HepG2 (cell line): ENCODE measurements around the gene EIF4E1B. TPM values are rescaled to one million over a fixed set of nuclear protein-coding genes. Genes with fewer than 3 reads are reported as not detected.

ENCODE experiments used
- BCL6 ChIP-seq: IDR thresholded peaks from 2 replicates; pipeline ENCODE4 v1.6.1; 2016; ENCODE audit warnings: missing genetic modification reagents, missing compliant biosample characterization
- EZH2 ChIP-seq: conservative IDR thresholded peaks from 2 replicates; pipeline ENCODE4 v1.6.1; 2012; ENCODE audit warnings: mild to moderate bottlenecking, low read depth, low read length, moderate library complexity
- GATA4 ChIP-seq: sonication (generic); IDR thresholded peaks from 2 replicates; pipeline ENCODE4 v1.6.1; 2016; ENCODE audit warnings: antibody characterized with exemption, low read depth, borderline replicate concordance
- HNRNPLL ChIP-seq: fragments of 200-400 bp; formaldehyde crosslinking; IDR thresholded peaks from 2 replicates; pipeline ENCODE4 v1.6.1; 2017; ENCODE audit warnings: mild to moderate bottlenecking, low read depth, low read length; ENCODE audit not compliant: poor library complexity, severe bottlenecking
- KDM2A ChIP-seq: sonication (generic); formaldehyde crosslinking; IDR thresholded peaks from 2 replicates; pipeline ENCODE4 v1.4.0; 2020; ENCODE audit warnings: low read depth, missing genetic modification reagents, borderline replicate concordance
- MXD4 ChIP-seq: IDR thresholded peaks from 2 replicates; pipeline ENCODE4 v1.6.1; 2016; ENCODE audit warnings: mild to moderate bottlenecking, missing biosample characterization, missing genetic modification reagents
- THAP11 ChIP-seq: IDR thresholded peaks from 2 replicates; pipeline ENCODE4 v1.6.1; 2016; ENCODE audit warnings: missing biosample characterization, missing genetic modification reagents
- ZFP90 ChIP-seq: sonication (generic); formaldehyde crosslinking; IDR thresholded peaks from 2 replicates; pipeline ENCODE4 v1.8.0; 2022; ENCODE audit warnings: missing genetic modification reagents, mild to moderate bottlenecking, inconsistent platforms, borderline replicate concordance
- ZNF235 ChIP-seq: sonication (generic); formaldehyde crosslinking; IDR thresholded peaks from 2 replicates; pipeline ENCODE4 v1.8.1; 2023; ENCODE audit warnings: mild to moderate bottlenecking, missing genetic modification reagents, borderline replicate concordance
- ZNF350 ChIP-seq: sonication (generic); formaldehyde crosslinking; IDR thresholded peaks from 2 replicates; pipeline ENCODE4 v1.4.0; 2020; ENCODE audit warnings: mild to moderate bottlenecking, low read depth, missing genetic modification reagents, borderline replicate concordance
- ZNF772 ChIP-seq: sonication (generic); formaldehyde crosslinking; IDR thresholded peaks from 2 replicates; pipeline ENCODE4 v1.5.0; 2020; ENCODE audit warnings: mild to moderate bottlenecking, missing genetic modification reagents
- ZNF839 ChIP-seq: sonication (generic); formaldehyde crosslinking; IDR thresholded peaks from 2 replicates; pipeline ENCODE4 v1.4.0; 2020; ENCODE audit warnings: missing genetic modification reagents, mild to moderate bottlenecking, borderline replicate concordance
- polyA plus RNA-seq, 8 experiments: library from polyadenylated mRNA; depleted of rRNA in 3 of 8; stranded (reverse) in 7 of 8; unstranded in 1 of 8; fragments of >200 nt; fragmentation: Illumina TruSeq in 4 of 8; extraction: Trizol in 4 of 8; gene quantifications; 2 replicates each; pipeline versions ENCODE4 v1.2.1 to v1.2.3, GENCODE V29; 2011 to 2016; ENCODE audit warnings: low read depth in 4 of 8, missing spikeins in 1 of 8, mixed read lengths in 1 of 8; ENCODE audit not compliant: insufficient read depth in 1 of 8
- total RNA-seq, 5 experiments: library from RNA; depleted of rRNA; stranded (reverse); fragments of >200 nt; fragmentation: Illumina TruSeq; extraction: Trizol; gene quantifications; 2 replicates each; pipeline ENCODE4 v1.2.3, GENCODE V29; 2016; ENCODE audit warnings: low read depth in 1 of 5
- TF ChIP-seq, protein P1 (sequence below): sonication (generic); formaldehyde crosslinking; IDR thresholded peaks from 2 replicates; pipeline ENCODE4 v1.4.0; 2020; ENCODE audit warnings: missing genetic modification reagents
- TF ChIP-seq, protein P2 (sequence below): sonication (generic); formaldehyde crosslinking; IDR thresholded peaks from 2 replicates; pipeline ENCODE4 v1.4.0; 2020; ENCODE audit warnings: missing genetic modification reagents, mild to moderate bottlenecking, borderline replicate concordance
- TF ChIP-seq, protein P3 (sequence below): sonication (generic); formaldehyde crosslinking; IDR thresholded peaks from 2 replicates; pipeline ENCODE4 v1.4.0; 2020; ENCODE audit warnings: mild to moderate bottlenecking, missing genetic modification reagents
- TF ChIP-seq, protein P4 (sequence below): sonication (generic); formaldehyde crosslinking; IDR thresholded peaks from 2 replicates; pipeline ENCODE4 v1.4.0; 2020; ENCODE audit warnings: missing genetic modification reagents, borderline replicate concordance
- TF ChIP-seq, protein P5 (sequence below): sonication (generic); formaldehyde crosslinking; IDR thresholded peaks from 2 replicates; pipeline ENCODE4 v1.4.0; 2020; ENCODE audit warnings: mild to moderate bottlenecking, missing genetic modification reagents

Gene EIF4E1B
- total and polyA plus RNA-seq, 2 of the 13 experiments (the other 11 are each of a cell fraction or from before 2014, with no cell fraction given): not detected

DNA sequence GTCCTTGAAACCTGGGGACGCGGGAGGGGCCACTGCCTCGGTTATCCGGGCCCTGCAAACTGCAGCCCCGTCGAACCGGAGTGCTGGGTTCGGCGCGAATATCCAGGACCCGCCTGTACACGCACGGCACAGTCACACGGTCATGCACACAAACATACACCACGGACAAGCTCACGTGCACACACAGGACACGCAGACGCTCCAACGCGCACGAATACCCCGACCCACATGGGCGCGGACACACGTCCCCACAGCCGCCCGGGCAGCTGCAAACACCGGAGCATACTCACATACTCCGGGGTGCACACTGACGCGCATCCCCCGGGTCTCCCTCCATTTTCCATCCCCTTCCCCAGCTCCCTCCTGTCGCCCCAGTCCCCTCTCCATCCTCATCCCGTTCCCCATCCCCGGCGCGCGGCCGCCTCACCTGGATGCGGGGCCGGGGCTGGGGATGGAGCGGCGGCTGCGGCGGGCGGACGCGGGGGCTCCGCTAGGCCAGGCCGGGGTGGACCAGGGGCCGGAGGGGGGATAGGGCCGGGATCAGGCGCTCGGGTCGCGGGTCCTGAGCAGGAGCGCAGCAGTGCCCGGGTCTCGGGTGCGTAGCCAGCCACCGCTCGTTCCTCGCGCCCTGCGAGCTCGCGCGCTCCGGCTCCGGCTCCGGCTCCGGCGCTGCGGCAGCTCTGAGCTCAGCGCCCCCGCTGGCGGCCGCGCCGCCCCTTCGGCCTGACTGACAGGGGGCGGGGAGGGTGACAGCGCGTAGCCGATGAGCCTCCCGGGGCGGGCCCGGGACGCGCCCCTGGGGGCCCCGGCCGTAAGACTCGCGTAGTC, at the start of gene EIF4E1B, which contains the start of gene SNCB (continued):
- TF ChIP-seq, protein P1, sequence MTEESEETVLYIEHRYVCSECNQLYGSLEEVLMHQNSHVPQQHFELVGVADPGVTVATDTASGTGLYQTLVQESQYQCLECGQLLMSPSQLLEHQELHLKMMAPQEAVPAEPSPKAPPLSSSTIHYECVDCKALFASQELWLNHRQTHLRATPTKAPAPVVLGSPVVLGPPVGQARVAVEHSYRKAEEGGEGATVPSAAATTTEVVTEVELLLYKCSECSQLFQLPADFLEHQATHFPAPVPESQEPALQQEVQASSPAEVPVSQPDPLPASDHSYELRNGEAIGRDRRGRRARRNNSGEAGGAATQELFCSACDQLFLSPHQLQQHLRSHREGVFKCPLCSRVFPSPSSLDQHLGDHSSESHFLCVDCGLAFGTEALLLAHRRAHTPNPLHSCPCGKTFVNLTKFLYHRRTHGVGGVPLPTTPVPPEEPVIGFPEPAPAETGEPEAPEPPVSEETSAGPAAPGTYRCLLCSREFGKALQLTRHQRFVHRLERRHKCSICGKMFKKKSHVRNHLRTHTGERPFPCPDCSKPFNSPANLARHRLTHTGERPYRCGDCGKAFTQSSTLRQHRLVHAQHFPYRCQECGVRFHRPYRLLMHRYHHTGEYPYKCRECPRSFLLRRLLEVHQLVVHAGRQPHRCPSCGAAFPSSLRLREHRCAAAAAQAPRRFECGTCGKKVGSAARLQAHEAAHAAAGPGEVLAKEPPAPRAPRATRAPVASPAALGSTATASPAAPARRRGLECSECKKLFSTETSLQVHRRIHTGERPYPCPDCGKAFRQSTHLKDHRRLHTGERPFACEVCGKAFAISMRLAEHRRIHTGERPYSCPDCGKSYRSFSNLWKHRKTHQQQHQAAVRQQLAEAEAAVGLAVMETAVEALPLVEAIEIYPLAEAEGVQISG: peak; percentile 20; the same call in 1 of the 2 replicates
- TF ChIP-seq HNRNPLL (peak; percentile 35), EZH2 (peak; percentile 42; the same call in 1 of the 2 replicates), MXD4 (CRISPR knock-in tag) (no peak), GATA4 (no peak), ZNF350 (CRISPR knock-in tag) (no peak), THAP11 (CRISPR knock-in tag) (no peak), BCL6 (CRISPR knock-in tag) (peak; percentile 57; the same call in 1 of the 2 replicates), ZNF772 (CRISPR knock-in tag) (no peak), ZFP90 (no peak), KDM2A (CRISPR knock-in tag) (no peak), ZNF235 (CRISPR knock-in tag) (no peak), ZNF839 (CRISPR knock-in tag) (no peak)
- TF ChIP-seq, protein P2, sequence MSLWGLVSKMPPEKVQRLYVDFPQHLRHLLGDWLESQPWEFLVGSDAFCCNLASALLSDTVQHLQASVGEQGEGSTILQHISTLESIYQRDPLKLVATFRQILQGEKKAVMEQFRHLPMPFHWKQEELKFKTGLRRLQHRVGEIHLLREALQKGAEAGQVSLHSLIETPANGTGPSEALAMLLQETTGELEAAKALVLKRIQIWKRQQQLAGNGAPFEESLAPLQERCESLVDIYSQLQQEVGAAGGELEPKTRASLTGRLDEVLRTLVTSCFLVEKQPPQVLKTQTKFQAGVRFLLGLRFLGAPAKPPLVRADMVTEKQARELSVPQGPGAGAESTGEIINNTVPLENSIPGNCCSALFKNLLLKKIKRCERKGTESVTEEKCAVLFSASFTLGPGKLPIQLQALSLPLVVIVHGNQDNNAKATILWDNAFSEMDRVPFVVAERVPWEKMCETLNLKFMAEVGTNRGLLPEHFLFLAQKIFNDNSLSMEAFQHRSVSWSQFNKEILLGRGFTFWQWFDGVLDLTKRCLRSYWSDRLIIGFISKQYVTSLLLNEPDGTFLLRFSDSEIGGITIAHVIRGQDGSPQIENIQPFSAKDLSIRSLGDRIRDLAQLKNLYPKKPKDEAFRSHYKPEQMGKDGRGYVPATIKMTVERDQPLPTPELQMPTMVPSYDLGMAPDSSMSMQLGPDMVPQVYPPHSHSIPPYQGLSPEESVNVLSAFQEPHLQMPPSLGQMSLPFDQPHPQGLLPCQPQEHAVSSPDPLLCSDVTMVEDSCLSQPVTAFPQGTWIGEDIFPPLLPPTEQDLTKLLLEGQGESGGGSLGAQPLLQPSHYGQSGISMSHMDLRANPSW (CRISPR knock-in tag): no peak
- TF ChIP-seq, protein P3, sequence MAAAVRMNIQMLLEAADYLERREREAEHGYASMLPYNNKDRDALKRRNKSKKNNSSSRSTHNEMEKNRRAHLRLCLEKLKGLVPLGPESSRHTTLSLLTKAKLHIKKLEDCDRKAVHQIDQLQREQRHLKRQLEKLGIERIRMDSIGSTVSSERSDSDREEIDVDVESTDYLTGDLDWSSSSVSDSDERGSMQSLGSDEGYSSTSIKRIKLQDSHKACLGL (CRISPR knock-in tag): no peak
- TF ChIP-seq, protein P4, sequence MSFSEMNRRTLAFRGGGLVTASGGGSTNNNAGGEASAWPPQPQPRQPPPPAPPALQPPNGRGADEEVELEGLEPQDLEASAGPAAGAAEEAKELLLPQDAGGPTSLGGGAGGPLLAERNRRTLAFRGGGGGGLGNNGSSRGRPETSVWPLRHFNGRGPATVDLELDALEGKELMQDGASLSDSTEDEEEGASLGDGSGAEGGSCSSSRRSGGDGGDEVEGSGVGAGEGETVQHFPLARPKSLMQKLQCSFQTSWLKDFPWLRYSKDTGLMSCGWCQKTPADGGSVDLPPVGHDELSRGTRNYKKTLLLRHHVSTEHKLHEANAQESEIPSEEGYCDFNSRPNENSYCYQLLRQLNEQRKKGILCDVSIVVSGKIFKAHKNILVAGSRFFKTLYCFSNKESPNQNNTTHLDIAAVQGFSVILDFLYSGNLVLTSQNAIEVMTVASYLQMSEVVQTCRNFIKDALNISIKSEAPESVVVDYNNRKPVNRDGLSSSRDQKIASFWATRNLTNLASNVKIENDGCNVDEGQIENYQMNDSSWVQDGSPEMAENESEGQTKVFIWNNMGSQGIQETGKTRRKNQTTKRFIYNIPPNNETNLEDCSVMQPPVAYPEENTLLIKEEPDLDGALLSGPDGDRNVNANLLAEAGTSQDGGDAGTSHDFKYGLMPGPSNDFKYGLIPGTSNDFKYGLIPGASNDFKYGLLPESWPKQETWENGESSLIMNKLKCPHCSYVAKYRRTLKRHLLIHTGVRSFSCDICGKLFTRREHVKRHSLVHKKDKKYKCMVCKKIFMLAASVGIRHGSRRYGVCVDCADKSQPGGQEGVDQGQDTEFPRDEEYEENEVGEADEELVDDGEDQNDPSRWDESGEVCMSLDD: no peak
- TF ChIP-seq, protein P5, sequence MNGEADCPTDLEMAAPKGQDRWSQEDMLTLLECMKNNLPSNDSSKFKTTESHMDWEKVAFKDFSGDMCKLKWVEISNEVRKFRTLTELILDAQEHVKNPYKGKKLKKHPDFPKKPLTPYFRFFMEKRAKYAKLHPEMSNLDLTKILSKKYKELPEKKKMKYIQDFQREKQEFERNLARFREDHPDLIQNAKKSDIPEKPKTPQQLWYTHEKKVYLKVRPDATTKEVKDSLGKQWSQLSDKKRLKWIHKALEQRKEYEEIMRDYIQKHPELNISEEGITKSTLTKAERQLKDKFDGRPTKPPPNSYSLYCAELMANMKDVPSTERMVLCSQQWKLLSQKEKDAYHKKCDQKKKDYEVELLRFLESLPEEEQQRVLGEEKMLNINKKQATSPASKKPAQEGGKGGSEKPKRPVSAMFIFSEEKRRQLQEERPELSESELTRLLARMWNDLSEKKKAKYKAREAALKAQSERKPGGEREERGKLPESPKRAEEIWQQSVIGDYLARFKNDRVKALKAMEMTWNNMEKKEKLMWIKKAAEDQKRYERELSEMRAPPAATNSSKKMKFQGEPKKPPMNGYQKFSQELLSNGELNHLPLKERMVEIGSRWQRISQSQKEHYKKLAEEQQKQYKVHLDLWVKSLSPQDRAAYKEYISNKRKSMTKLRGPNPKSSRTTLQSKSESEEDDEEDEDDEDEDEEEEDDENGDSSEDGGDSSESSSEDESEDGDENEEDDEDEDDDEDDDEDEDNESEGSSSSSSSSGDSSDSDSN: peak; percentile 64; the same call in 1 of the 2 replicates
